DMS79 (cell line): ENCODE results near the gene TLX2.
A peak's percentile ranks its signal among the peaks of the same experiment; 100 is the strongest.
"Not testable (repeated sequence)": the region's sequence is repeated elsewhere in the genome, so short reads cannot be mapped to it uniquely, and the experiment has no call there.

Experiments used
- DNase-seq: peaks from one replicate; lab custom pipeline; 2025; lab: John Stamatoyannopoulos, UW

The TLX2 gene

DNA sequence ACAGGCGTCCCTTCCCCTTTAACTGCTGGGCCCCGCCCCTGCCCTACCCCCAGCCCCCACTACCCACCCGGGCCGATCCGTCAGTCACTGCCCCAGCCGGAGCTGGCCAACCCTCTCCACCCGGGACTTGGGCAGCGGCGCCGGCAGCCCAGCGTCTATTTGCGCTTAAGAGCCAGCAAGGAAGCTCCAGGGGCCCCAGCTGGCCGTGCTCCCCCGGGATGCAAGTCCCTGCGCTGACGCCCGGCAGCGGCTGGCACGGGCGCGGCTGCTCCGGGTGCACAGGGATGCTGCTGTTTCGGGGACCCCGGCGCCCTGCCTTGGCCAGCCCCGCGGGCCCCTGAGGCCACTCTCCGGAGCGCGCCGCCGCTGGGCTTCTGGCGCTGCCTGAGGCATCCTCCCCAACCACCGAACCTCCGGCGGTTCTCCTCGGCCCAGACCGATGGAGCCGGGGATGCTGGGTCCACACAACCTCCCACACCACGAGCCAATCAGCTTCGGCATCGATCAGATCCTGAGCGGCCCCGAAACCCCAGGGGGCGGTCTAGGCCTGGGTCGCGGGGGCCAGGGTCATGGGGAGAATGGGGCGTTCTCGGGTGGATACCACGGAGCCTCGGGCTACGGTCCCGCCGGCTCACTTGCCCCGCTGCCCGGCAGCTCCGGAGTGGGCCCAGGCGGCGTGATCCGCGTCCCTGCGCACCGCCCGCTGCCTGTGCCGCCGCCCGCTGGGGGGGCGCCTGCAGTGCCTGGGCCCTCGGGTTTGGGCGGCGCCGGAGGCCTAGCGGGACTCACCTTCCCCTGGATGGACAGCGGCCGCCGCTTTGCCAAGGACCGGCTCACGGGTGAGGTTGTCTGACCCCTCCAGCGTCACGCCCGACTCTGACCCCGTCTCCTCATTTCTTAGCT, at the start of gene TLX2:
TLX2 (plus strand) TSS at position 83 of the 903 bp plus-strand sequence; CDS start at position 440, 357 bp downstream.
- DNase-seq: no peak

DNA sequence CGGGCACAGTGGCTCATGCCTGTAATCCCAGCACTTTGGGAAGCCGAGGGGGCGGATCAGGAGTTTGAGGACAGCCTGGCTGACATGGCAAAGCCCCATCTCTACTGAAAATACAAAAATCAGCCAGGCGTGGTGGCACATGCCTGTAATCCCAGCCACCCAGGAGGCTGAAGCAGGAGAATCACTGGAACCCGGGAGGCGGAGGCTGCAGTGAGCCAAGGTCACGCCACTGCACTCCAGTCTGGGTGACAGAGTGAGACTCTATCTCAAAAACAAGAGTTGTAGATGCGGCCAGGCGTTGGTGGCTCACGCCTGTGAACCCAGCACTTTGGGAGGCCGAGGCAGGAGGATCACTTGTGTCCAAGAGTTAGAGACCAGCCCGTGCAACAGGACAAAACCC, 43.5 kb upstream of the TLX2 start:
- DNase-seq: not testable (repeated sequence)

DNA sequence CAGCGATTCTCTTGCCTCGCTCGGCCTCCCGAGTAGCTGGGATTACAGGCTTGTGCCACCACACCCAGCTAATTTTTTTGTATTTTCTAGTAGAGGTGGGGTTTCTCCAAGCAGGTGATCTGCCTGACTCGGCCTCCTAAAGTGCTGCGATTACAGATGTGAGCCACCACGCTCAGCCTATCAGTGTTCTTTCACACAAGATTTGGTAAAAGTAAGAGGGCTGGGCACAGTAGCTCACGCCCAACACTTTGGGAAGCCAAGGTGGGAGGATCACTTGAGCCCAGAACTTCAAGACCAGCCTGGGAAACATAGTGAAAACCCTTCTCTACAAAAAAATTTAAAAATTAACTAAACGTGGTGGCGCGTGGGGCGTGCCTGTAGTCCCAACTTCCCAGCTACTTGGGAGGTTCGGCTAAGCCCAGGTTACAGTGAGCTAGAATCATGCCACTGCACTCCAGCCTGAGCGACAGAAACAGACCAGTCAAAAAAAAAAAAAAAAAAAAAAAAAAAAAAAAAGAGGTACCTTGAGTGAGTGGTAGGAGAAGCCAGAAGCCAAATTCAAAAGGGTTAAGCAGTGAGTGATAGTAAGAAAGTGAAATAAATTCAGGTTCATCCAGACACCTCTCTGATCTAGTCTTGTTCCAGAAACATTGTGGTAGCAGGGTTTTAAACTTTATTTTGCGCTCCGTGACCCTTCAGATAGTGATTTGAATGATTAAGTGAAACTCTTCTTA, 42.8 kb upstream of the TLX2 start:
- no peak for DNase-seq

DNA sequence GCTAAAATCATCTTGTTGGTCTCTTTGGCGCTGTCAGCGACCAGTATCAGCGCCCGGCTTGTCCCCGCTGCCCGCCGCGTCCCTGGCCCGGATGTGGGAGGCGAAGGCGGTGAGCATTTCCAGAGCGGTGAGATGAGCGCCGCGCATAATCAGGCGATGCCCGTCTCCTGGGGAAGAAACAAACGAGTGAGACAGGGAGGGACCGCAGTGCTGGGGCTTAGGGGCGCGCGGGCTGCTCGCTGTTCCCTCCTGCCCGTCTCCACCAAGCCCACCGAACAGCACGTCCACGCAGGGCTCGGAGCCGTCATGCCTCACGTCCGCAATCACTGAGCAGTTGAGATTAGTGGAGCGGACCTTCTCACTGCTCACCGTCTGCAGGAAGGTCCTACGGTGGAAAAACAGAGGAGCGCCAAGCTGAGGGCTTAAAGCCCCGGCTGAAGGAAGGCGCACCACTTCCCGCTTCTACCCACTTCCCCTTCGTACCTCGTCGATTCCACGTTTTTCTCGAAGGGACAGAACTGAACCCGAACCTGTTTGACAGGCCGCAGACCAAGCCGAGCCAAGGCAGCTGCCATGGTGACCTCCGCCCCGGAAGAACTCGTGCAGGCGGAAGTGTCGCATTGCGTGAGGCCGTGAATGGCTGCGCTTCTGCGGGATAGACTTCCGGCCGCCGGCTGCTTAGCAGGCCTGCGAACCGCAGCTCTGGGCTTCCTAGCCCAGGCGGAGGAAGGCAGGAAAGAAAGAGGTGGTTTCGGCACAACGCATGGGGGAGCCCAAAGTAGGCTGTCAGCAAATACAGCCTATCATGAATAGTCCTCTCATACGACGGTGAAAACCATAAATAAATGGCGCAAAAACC, 41.9 kb upstream of the TLX2 start, which contains the start of gene MRPL53:
MRPL53 (minus strand) TSS at position 595 of the 859 bp plus-strand sequence; CDS start at position 575, 20 bp downstream.
- peak; percentile 72 for DNase-seq

DNA sequence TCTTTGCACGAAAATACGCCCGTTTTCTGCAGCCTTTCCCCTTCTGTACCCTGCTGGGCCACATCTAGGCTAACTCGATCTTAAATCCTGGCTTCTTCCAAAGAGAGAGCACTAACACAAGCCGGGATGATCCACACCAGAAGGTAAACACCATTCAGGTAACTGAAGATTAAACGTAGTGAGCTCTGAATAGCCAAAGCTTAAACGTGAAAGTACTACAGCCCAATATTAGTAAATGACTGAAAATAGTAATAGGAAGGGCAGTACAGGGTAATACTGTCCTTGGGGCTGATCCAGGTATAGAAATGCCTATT, 41.3 kb upstream of the TLX2 start:
- no peak for DNase-seq

DNA sequence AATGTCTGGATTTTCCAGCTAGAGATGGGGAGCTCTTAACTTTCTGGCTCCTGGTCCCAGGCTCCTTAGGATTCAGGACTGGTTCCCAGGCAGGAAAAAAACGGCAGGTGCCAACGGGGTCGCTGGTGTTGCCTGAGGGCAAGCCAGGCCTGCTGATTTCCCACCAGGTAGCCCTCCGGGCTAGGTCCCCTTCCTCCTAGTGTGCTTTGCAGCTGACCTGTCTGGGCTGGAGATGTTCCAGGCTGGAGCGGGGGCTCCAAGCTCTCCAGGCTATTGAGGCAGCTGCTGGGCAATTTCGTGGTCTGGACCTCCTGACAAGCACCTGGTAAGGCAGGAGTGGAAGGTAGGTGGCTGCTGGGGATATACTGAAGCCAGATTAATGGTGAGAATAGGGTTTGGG, 39.8 kb upstream of the TLX2 start:
- no peak for DNase-seq

DNA sequence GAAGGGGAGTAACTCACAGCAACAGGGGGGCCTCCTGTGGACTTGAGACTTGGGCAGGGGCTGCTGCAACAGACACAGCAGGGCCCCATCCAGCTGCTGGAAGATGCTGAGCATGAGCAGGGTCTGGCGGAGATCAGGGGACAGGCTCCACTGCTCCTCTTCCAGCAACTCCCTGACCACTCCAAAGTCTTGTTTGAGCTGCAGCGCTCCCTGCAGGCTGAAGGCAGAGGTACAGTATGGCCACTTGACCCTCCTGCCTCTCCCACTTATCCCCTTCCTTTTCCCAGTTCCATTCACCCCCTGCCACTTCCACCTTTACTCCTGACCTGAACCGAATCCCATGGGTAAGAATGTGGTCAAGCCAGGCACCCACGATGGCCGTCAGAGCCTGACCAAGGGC, 39.4 kb upstream of the TLX2 start:
- DNase-seq: no peak

DNA sequence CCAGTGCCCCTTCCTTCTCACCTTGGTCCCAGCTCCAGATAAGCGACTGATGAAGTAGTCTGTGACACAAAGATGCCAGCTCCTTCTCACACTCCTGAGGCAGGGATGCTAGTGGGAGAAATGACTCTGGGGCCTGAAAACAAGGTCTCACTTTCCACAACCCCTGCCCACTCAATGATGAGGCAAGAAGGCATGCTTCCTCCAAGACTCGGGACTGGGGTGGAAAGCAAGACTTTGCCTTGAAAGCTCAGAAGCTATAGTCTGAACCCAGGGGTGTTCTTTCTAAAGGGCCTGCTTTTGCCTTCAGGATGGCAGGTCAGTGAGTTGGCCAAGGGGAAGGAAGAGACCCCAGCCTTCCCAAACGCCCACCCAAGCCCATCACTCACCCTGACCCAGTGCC, 32.8 kb upstream of the TLX2 start:
- DNase-seq: no peak

DNA sequence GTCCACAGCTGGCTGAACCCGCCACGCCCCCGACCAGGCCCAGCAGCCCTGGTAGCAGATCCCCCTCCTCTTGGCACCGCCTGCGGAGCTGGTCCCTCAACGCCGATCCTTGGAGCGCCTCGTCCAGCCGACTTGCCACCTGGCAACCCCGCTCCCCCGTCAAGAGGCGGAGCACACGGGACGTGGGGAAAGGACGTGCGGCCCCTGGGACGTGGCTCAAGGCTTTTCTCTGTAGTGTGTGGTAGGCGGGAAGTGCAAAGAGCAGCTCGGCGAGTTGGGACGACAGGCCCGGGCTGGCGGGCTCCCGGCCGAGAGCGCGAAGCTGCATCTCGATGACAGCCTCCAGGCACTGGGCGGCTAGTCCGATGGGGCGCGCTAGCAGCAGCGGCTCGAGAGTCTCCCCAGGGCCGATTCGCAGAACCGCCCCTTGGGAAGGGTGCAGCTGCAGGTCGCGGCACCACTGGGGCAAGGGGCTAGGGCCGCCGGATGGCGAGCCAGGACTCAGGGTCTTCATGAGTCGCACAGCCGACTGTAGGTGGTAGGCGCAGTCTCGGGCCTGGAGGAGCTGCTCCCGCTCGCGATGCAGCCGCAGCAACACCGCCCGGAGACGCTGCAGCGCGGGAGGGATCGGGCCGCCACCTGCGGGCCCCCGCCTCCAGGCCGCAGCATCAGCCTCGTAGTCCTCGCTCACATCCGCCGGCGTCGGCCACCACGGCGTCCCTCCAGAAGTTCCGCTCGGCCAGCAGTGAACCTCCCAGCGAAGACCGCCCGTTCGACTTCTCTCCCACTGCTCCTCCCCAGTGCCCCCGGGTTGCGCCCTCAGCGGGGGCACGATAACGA, 32.1 kb upstream of the TLX2 start:
- no peak for DNase-seq

DNA sequence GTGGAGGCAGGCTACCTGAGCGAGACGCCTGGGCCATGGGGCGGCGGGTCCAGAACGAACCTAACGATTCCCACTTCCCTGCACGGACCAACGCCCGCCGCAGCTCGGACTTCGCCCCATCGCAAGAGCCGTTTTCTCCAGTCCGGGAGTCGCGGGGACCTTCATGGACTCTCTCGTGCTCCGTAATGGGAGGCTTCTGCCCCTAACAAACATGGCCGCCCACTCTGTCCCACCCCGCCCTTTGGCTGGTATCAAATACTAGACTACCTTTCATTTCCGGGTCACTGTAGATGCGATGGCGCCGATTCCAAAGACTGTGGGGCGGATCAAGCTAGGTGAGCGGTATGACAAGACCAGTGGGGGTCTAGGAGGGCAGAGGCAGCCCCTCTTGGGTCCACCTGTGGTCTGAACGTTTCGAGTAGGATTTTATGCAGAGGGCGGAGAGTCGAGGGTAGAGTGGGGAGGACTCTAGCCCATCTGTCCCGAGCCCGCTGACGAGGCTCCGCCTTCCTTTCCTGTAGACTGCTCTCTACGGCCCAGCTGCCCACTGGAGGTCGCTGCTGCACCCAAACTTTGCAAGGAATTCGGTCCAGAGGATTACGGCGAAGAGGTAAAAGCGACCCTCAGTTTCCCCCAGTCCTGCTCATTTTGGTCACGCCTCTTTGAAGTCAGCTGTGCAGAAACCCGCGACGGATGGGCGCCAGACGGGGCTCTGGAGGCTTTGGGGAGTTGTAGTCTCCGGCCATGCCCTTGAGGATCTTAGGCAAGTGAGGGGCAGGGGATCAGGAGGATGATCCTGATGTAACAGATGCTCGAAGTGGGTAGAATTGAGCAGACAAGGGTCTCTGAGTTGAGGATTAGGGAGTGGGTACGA, 31.2 kb upstream of the TLX2 start, which contains the start of the genes CCDC142 and TTC31:
CCDC142 (minus strand) TSS at position 198 of the 874 bp plus-strand sequence; CDS start at position 37, 161 bp downstream.
TTC31 (plus strand) TSS at position 281 of the 874 bp plus-strand sequence; CDS start at position 296, 15 bp downstream.
- peak; percentile 92 for DNase-seq

DNA sequence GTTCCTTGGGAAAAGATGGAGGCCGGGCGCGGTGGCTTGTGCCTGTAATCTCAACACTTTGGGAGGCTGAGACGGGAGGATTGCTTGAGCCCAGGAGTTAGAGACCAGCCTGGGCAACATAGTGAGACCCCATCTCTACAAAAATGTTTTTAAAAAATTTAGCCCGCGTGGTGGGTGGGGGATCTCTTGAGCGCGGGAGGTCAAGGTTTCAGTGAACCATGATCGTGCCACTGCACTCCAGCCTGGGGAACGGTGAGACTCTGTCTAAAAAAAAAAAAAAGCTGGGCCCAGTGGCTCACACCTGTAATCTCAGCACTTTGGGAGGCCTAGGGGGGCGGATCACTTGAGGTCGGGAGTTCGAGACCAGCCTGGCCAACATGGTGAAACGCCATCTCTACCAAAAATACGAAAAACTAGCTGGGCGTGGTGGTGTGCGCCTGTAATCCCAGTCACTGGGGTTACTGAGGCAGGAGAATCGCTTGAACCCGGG, 30.5 kb upstream of the TLX2 start:
- not testable (repeated sequence) for DNase-seq

DNA sequence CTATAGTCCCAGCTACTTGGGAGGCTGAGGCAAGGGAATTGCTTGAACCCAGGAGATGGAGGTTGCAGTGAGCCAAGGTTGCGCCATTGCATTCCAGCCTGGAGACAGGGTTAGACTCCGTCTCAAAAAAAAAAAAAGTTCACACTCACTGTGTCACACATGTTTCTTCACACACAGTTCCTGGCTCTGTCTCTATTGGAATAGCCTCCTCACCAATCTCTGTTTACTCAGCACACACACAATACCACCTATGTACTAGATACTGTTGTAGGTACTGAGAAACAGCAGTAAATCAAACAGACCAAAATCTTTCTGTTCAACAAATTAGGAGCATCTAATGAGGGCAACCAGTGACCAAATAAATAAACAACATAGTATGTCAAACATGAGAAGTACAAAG, 28.1 kb upstream of the TLX2 start:
- DNase-seq: no peak

DNA sequence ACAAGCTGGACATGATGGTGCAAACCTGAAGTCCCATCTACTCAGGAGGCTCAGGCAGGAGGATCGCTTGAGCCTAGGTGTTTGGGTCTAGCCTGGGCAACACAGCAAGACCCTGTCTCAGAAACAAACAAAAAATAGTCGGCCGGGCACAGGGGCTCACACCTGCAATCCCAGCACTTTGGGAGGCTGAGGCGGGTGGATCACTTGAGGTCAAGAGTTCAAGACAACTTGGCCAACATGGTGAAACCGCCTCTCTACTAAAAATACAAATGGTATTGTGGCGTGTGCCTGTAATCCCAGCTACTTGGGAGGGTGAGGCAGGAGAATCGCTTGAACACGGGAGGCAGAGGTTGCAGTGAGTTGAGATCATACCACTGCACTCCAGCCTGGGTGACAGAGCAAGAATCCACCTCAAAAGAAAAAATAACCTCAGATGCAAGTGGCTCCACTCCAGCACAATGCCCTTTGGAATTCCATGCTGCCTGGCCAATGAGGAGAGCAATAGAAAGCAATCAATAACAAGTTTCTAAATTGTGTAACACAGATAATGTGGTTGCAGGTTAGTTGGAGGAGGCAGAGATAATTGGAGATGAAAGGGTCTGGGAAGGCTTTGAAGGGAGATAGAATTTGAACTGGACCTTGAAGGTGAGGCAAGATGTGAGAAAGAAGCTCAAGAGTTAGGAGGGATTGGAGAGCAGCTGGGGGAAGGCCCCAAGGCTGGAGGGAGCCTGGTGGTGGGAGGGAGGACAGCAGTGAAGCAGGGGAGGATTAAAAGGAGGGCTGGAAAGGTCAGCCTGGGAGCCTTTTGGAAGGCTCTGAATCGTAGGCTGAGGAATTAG, 25.4 kb upstream of the TLX2 start:
- no peak for DNase-seq

DNA sequence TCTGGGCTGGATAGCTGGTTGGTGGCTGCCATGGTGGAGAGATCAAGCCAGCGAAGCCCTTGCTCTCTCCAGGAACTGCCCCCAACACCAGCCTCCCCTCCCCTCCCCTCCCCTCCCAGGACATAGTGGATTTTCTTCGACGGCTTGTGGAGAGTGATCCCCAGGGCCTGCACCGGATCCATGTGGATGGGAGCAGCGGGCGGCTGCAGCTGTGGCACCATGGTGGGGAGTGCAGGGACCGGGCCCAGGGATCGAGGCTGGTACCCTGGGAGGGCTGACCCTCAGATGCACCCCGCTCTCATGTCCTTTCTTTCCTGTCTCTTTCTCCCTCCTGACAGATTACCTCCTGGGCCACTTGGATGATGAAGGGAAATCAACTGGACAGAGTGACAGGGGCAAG, 24.3 kb upstream of the TLX2 start:
- no peak for DNase-seq

DNA sequence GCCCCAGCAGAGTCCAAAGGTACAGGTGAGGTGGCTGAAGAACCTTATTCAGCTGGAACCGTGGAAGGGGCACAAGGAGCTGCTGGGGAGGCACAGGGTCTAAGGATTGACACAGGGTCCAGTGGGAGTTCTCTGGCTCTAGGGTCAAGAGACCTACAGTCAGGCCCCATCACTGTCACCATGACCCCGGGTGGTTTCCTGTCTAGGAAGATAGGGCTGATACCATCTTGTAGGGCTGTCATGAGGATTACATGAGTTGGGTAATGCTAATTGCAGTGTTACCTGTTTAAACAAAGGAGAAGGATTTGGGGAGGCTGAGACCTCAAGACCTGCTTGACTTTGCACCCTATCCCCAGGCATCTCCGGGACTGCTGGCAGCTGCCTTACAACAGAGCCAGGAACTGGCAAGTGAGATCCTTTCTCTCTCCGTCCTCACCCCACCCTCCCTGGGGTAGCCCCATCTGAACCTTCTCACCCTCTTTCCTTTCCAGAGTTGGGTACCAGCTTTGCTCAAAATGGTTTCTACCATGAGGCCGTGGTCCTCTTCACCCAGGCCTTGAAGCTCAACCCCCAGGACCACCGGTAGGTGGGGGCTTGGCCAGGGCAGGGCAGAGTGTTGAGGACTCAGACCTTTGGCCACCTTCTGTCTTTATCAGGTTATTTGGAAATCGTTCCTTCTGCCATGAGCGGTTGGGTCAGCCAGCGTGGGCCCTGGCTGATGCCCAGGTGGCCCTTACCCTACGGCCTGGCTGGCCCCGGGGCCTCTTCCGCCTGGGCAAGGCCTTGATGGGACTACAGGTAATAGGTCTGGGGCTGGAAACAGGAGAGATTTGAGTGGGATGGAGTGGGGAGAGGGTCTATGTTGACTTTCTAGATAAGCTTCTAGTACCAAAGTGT, 22.4 kb upstream of the TLX2 start:
- no peak for DNase-seq

DNA sequence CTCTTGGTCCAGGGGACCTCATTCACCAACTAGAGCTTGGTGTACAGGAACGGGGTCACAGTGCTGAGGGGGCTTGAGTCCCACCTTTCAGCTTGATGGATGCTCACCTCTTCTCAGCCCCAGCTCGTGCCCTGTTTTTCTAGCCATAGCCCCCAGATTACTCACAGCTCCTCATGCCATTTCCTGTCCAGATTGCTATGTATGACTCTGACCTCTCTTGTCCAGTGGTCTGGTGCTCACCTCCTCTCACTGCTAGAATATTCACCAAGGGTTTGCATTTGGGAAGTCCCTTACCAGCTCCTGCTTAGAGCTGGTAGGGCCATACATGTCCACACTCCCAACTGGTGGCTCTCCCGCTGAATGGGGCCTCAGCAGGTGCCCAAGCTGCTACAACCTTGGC, 20.7 kb upstream of the TLX2 start:
- DNase-seq: no peak

DNA sequence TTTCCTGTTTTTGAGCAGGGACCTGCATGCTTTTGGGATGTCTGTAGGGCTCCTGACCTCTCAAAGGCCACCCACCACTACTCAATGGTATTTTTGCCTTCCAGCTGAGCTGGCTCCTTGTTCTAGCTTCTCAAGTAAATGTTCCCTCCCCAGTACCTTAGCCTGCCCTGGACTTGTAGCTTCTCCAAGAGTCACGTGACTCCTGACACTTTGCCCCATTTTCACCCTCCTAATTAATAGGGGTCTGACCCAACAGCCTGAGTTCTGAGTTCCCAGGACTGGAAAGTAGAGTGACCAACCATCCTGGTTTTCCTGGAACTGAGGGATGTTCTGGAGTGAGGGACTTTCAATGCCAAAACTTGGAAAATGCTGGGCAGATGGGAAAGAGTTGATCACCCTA, 18.8 kb upstream of the TLX2 start:
- DNase-seq: no peak
